Spleen (tissue), 7 donors: Measurements from ENCODE around the gene COL26A1.

Source experiments
- CTCF ChIP-seq, 11 experiments: fragments of 200-600 bp in 7 of 11; fragments of 450-650 bp in 4 of 11; sonication (generic) in 4 of 11; IDR thresholded peaks in 8 of 11; conservative IDR thresholded peaks in 3 of 11; 1 replicate in 7 of 11; 2 replicates in 4 of 11; pipeline versions ENCODE4 v1.4.0 to v1.8.0; 2016 to 2021; ENCODE audit warnings: antibody characterized with exemption in 11 of 11, inconsistent platforms in 4 of 11, mild to moderate bottlenecking in 1 of 11
- POLR2A ChIP-seq, 3 donors: fragments of 450-650 bp; IDR thresholded peaks; one replicate each; pipeline ENCODE4 v1.5.1; 2017; ENCODE audit warnings: antibody characterized with exemption in 3 of 3, mild to moderate bottlenecking in 1 of 3
- POLR2AphosphoS5 ChIP-seq, 3 donors: sonication (generic); formaldehyde crosslinking; IDR thresholded peaks; one replicate each; pipeline ENCODE4 v1.5.1; 2017; ENCODE audit warnings: antibody characterized with exemption in 3 of 3
- donor health status: DM: no; HTN: no; CAD: no; lungs with moderate emphysema.
- donor health status: DM: no; HTN: no; CAD: no.
- donor health status: DM: no; HTN: no; CAD: no.

- no peak for TF ChIP-seq CTCF (IDR thresholded peaks at IDR 0.05 in 8 of 11, conservative IDR thresholded peaks at IDR 0.05 in 3 of 11)
- TF ChIP-seq POLR2A (IDR thresholded peaks at IDR 0.05): no peak
- TF ChIP-seq POLR2AphosphoS5 (IDR thresholded peaks at IDR 0.05): no peak
Measured at GRCh38 chr7:101557978-101558741, 195.5 kb downstream of the COL26A1 start.
